T-helper 2 cell (primary cell): ENCODE data around the gene MIS18A.
A peak's percentile ranks its signal among the peaks of the same experiment; 100 is the strongest.
"Not testable (repeated sequence)": the region's sequence is repeated elsewhere in the genome, so short reads cannot be mapped to it uniquely, and the experiment has no call there.

Source experiments
- DNase-seq, 5 experiments: peaks; one replicate each; pipeline versions ENCODE4 v3.0.0 to v3.0.0-alpha.2; 2012 to 2022
- total RNA-seq, 2 donors: gene quantifications; one replicate each; lab custom pipeline; 2026; lab: John Stamatoyannopoulos, UW

Gene MIS18A
- total RNA-seq = 3.1 to 5.1 reads per million in 2 donors

GRCh38 chr21:32278518-32279376 is at the start of gene MIS18A:
Gene MIS18A, minus strand, starts transcription at chr21:32279049. Its CDS starts 35 bp downstream, at chr21:32279014.
- peak; percentile 92 to 98 (median 95) for DNase-seq

- DNase-seq = no peak
Measured at GRCh38 chr21:32328595-32328994, 49.7 kb upstream of the MIS18A start.

GRCh38 chr21:32325706-32326105 is 46.9 kb upstream of the MIS18A start:
- no peak for DNase-seq

GRCh38 chr21:32322676-32323075 is 43.8 kb upstream of the MIS18A start:
- no peak for DNase-seq

GRCh38 chr21:32322103-32322502 is 43.3 kb upstream of the MIS18A start:
- DNase-seq = no peak

- DNase-seq = no peak
Measured at GRCh38 chr21:32321480-32321879, 42.6 kb upstream of the MIS18A start.

GRCh38 chr21:32320726-32321125 is 41.9 kb upstream of the MIS18A start:
- no peak for DNase-seq

GRCh38 chr21:32320059-32320458 is 41.2 kb upstream of the MIS18A start:
- DNase-seq = no peak

- DNase-seq = no peak
Measured at GRCh38 chr21:32319012-32319411, 40.2 kb upstream of the MIS18A start.

- no peak for DNase-seq
Measured at GRCh38 chr21:32317726-32318125, 38.9 kb upstream of the MIS18A start.

- DNase-seq = no peak
Measured at GRCh38 chr21:32316361-32317215, 37.7 kb upstream of the MIS18A start.

GRCh38 chr21:32315511-32316281 is 36.8 kb upstream of the MIS18A start:
- DNase-seq = no peak

GRCh38 chr21:32314806-32315205 is 36.0 kb upstream of the MIS18A start:
- no peak for DNase-seq

- no peak for DNase-seq
Measured at GRCh38 chr21:32312976-32313375, 34.1 kb upstream of the MIS18A start.

- DNase-seq = no peak
Measured at GRCh38 chr21:32312326-32312725, 33.5 kb upstream of the MIS18A start.

- DNase-seq = no peak
Measured at GRCh38 chr21:32311621-32312020, 32.8 kb upstream of the MIS18A start.

GRCh38 chr21:32310976-32311375 is 32.1 kb upstream of the MIS18A start:
- DNase-seq = not testable (repeated sequence)

GRCh38 chr21:32309906-32310460 is 31.1 kb upstream of the MIS18A start:
- no peak for DNase-seq

- no peak for DNase-seq
Measured at GRCh38 chr21:32308696-32309095, 29.8 kb upstream of the MIS18A start.

GRCh38 chr21:32307706-32308105 is 28.9 kb upstream of the MIS18A start:
- no peak for DNase-seq

GRCh38 chr21:32306021-32306780 is 27.4 kb upstream of the MIS18A start:
- DNase-seq = no peak

- DNase-seq = no peak
Measured at GRCh38 chr21:32304998-32305397, 26.1 kb upstream of the MIS18A start.
